Endothelial cell (in vitro differentiated cells): ENCODE data around the gene PHC2. TPM values are rescaled to one million over a fixed set of nuclear protein-coding genes. Genes with fewer than 3 reads are reported as not detected.

Source experiments
- DNase-seq: peaks from one replicate; pipeline ENCODE4 v3.0.0; 2021; ENCODE audit warnings: low spot score
- H3K27ac Mint-ChIP-seq: one replicate; pipeline ENCODE4 v1.8.0; 2021; ENCODE audit warnings: mixed read lengths, inconsistent platforms; ENCODE audit not compliant: unreplicated experiment
- H3K27me3 Mint-ChIP-seq: one replicate; pipeline ENCODE4 v1.8.0; 2021; ENCODE audit warnings: mild to moderate bottlenecking, moderate library complexity, mixed read lengths, inconsistent platforms; ENCODE audit not compliant: unreplicated experiment
- H3K36me3 Mint-ChIP-seq: one replicate; pipeline ENCODE4 v1.8.0; 2021; ENCODE audit warnings: mild to moderate bottlenecking, low read depth, mixed read lengths, inconsistent platforms; ENCODE audit not compliant: unreplicated experiment
- H3K4me1 Mint-ChIP-seq: one replicate; pipeline ENCODE4 v1.8.0; 2021; ENCODE audit warnings: mild to moderate bottlenecking, mixed read lengths, inconsistent platforms; ENCODE audit not compliant: unreplicated experiment
- H3K4me3 Mint-ChIP-seq: one replicate; pipeline ENCODE4 v1.8.0; 2021; ENCODE audit warnings: mild to moderate bottlenecking, mixed read lengths, inconsistent platforms; ENCODE audit not compliant: unreplicated experiment
- H3K9me3 Mint-ChIP-seq: one replicate; pipeline ENCODE4 v1.8.0; 2021; ENCODE audit warnings: mixed read lengths, inconsistent platforms; ENCODE audit not compliant: unreplicated experiment
- total RNA-seq: library from RNA; stranded (reverse); fragmentation: NEBNext Ultra II Directional; extraction: Animal tissue kit (Norgen Biotek cat#: 25700); gene quantifications from one replicate; pipeline ENCODE4 v1.2.1, GENCODE V29; 2021; ENCODE audit not compliant: unreplicated experiment
- TF ChIP-seq, protein P1 (sequence below): fragments of 200-600 bp; sonication (generic); IDR thresholded peaks from one replicate; pipeline ENCODE4 v1.5.0; 2021; ENCODE audit warnings: antibody characterized with exemption; ENCODE audit not compliant: unreplicated experiment

The PHC2 gene
- total RNA-seq, 1 donor from 2014 or later = 177 TPM

DNA sequence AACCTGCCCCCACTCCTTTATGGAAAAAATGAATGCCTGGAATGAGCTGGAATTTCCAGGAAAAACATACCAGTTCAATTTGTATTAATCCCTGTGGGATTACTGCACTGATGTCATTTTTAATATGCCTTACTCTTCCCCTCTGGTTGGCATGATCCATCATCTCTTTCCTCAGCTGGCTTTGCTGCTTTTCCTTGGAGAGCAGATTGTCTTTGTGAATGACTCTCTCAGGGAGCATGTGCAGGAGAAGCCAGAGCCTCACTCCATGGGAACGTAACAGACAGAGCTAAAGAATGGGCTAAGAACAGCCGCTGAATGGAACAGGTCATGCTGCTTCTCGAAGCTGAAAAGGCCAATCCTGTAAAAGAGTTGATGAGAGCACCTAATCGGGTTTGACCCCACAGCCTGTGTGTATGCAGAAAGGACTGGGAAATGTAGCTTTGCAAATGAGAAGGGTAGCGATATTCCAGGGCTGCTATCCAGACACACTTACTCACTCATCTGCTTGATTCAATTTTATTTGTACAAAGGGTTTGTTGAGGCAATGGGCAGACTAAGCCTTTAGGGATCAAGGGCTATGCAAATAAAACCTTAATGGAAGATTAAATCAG lies 20.7 kb downstream of the PHC2 start:
- Mint-ChIP-seq H3K4me3 (no peak overlapping the region), H3K36me3 (no peaks in the 10 kb centered on the region), H3K4me1 (no peaks in the 10 kb centered on the region), H3K27me3 (no peaks in the 10 kb centered on the region), H3K27ac (no peak overlapping the region), H3K9me3 (no peaks in the 10 kb centered on the region)
- DNase-seq = no peak
- TF ChIP-seq, protein P1, sequence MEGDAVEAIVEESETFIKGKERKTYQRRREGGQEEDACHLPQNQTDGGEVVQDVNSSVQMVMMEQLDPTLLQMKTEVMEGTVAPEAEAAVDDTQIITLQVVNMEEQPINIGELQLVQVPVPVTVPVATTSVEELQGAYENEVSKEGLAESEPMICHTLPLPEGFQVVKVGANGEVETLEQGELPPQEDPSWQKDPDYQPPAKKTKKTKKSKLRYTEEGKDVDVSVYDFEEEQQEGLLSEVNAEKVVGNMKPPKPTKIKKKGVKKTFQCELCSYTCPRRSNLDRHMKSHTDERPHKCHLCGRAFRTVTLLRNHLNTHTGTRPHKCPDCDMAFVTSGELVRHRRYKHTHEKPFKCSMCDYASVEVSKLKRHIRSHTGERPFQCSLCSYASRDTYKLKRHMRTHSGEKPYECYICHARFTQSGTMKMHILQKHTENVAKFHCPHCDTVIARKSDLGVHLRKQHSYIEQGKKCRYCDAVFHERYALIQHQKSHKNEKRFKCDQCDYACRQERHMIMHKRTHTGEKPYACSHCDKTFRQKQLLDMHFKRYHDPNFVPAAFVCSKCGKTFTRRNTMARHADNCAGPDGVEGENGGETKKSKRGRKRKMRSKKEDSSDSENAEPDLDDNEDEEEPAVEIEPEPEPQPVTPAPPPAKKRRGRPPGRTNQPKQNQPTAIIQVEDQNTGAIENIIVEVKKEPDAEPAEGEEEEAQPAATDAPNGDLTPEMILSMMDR = no peak

DNA sequence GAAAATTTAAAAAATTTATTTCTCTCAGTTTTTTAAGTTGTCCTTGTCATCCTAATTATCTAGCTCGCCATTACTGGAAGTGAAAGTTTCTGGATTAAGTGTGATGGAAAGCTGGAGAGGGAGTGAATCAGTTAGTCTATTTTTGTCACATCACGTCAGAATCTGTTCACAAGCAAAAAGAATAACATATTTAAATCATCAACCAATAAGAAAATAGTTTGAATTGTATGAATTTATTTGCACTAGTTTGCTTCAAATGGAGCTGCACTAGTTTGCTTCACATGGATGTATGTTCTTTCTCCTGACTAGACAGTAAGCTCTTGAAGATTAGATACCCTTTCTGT lies 22.8 kb downstream of the PHC2 start:
- H3K9me3 Mint-ChIP-seq = no peaks in the 10 kb centered on the region
- no peaks in the 10 kb centered on the region for H3K4me1 Mint-ChIP-seq
- no peak overlapping the region for H3K4me3 Mint-ChIP-seq
- H3K27ac Mint-ChIP-seq = no peak overlapping the region
- H3K27me3 Mint-ChIP-seq = no peaks in the 10 kb centered on the region
- TF ChIP-seq, protein P1 = no peak
- no peaks in the 10 kb centered on the region for H3K36me3 Mint-ChIP-seq
- no peak for DNase-seq

DNA sequence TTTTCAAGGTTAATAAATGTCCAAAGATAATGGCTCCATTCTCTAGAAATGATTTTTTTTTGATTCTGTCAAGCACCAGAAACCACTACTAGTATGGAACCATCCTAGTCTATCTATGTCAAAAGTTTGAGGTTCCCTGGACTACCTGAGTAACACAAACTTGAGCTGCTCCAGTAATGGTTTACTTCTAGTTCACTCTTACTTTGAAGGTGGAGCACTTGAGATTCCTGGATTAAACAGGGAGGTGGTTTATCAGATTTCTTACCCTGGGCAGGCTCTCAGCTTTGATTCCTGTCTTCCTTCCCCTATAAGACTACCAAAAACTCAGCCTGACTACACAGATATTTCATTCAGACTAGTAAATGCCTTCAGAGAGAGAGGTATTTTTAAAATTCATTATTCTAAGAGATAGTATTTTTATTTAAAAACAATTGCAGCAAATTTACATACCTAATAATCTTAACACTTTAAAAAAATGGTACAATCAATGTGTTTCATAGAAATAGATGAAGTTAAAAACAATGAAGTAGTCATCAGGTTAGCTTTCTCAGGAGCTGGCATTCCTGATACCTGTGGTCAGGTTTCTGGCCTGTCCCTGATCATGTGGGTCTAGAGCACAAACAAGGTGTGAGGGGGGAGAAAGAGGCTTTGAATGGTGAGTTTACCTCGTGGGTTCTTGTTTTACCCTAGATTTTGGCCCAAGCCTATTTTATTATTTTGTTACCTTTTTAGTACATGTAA lies 23.4 kb downstream of the PHC2 start:
- TF ChIP-seq, protein P1 = no peak
- no peak for DNase-seq
- H3K4me1 Mint-ChIP-seq = no peaks in the 10 kb centered on the region
- H3K36me3 Mint-ChIP-seq = no peaks in the 10 kb centered on the region
- H3K9me3 Mint-ChIP-seq = no peaks in the 10 kb centered on the region
- no peak overlapping the region for H3K4me3 Mint-ChIP-seq
- no peaks in the 10 kb centered on the region for H3K27me3 Mint-ChIP-seq
- H3K27ac Mint-ChIP-seq = no peak overlapping the region

DNA sequence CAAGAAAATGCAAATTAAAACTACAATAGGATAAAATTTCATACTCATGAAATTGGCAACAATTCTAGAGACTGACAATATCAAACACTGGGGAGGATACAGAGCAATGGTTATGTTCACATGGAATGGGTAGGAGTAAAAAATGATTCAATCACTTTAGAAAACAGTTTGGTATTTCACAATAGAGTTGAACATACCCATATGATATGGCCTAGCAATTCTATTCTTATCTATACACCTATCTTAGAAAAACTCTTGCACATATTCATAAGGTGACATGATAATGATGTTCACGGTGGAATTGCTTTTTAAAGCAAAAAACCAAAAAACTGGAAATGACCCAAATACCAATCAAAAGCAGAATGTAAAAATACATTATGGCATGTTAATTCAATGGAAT lies 28.7 kb downstream of the PHC2 start:
- Mint-ChIP-seq H3K36me3 (peaks cover 7% of the 10 kb centered on the region), H3K27ac (no peak overlapping the region), H3K9me3 (no peaks in the 10 kb centered on the region), H3K27me3 (no peaks in the 10 kb centered on the region), H3K4me3 (no peak overlapping the region), H3K4me1 (no peaks in the 10 kb centered on the region)
- TF ChIP-seq, protein P1 = no peak
- no peak for DNase-seq

DNA sequence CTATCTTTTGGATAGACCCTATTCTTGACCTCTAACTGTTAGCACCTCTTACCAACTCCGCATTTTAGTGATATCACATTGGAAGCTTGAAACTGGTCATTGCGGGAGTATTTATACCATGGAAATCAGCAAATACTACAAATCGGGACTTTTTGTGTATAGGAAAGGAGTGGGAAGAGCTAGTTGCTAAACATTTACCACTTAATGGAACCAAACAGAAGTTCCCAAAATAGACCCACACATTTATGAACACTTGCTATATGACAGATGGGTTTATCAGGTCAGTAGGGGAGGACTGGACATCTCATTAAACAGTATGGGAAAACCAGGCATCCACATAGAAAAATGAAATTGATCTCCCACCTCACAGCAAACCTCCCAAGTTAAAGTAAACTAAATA lies 29.4 kb downstream of the PHC2 start:
- TF ChIP-seq, protein P1 = no peak
- DNase-seq = no peak
- H3K27ac Mint-ChIP-seq = no peak overlapping the region
- H3K4me3 Mint-ChIP-seq = no peak overlapping the region
- no peaks in the 10 kb centered on the region for H3K27me3 Mint-ChIP-seq
- H3K4me1 Mint-ChIP-seq = peaks cover 3% of the 10 kb centered on the region
- no peaks in the 10 kb centered on the region for H3K9me3 Mint-ChIP-seq
- peaks cover 7% of the 10 kb centered on the region for H3K36me3 Mint-ChIP-seq
